Posterior vena cava (tissue), 2 donors: Measurements from ENCODE around the gene CDH23. TPM values are rescaled to one million over a fixed set of nuclear protein-coding genes. Genes with fewer than 3 reads are reported as not detected.

ENCODE experiments used
- DNase-seq: peaks from one replicate; pipeline ENCODE4 v3.0.0-alpha.2; 2020; ENCODE audit warnings: low spot score
- intact Hi-C, 2 donors: fragments of 100-400 bp; cut with DNase I; formaldehyde crosslinking; loops; one replicate each; pipeline versions ENCODE4 v1.14.1 to v1.14.2; 2022 to 2023
- total RNA-seq, 2 donors: library from RNA; stranded (reverse); fragmentation: NEBNext Ultra II Directional; extraction: Animal tissue kit (Norgen Biotek cat#: 25700); gene quantifications; one replicate each; pipeline ENCODE4 v1.2.1, GENCODE V29; 2021
- donor health status: DM: yes; HTN: yes; CAD: no.
- donor health status: DM: yes; HTN: yes; CAD: no.

Gene CDH23
- total RNA-seq, 2 donors from 2014 or later, result 24.5 to 43.0 TPM

DNA sequence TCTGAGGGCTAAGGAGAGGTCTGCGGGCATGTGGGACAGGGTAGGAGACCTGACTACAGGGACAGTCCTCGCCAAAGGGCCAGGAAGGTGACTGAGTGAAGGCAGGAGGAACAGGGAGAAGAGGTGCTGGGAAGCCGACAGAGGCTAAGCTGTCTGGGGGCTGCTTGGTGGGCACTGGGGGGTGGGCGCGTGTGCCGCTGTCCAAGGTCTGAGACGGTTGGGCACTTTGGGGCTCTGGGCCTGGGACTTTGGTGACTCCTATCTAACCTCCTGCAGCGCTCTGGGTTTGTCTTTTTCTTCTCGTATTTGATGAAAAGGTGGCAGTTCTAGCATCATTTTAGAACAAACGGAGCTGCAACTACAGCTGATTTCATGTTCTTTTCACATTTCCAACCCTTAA, 181.3 kb downstream of the CDH23 start:
- intact Hi-C loops, result loop anchor here (10.0 kb wide), 2 partner anchors 243 to 263 kb away; partner anchors contain the start of gene SLC29A3 (in 1 of the 2)
- no peak for DNase-seq

DNA sequence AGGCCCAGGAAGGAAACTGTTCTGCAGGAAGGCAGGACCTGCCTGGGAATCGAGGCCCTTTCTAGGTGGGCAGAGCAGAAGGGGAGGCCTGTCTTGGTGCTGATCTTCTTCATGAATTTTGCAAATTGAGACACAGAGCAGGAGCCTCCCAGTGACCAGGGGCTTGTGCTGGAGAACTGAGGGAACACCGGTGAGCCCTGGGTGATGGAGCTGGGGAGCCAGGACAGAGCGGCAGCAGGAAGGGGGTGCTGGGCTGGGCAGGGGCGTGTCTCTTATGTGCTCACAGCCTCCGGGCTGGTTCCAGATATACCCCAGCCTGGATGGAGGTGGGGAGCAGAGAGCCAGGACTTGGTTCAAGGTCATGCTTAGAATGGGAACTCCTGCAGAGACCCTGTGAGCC, 182.9 kb downstream of the CDH23 start:
- DNase-seq, result no peak
- intact Hi-C loops, result loop anchor here (10.0 kb wide), 2 partner anchors 245 to 265 kb away; partner anchors contain the start of gene SLC29A3 (in 1 of the 2)

DNA sequence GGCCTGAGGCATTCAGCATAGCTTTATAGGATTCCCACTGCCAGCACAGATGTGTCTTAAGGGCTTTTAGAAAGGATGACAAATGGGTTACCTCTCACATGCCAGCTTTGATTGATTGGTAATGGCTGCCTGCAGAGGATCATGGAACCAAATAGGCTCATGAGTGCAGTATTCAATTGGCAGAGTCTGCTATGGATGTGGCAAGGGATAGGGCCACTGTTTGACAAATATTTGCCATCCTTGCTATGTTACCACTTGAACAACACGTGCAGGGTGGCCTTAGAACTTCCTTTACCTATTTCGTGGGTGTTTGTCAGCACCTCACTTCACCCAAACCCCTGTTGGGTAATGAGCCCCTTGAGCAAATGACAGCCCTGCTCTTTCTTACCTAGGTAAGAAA, 183.7 kb downstream of the CDH23 start:
- intact Hi-C loops, result no loop called here
- no peak for DNase-seq

DNA sequence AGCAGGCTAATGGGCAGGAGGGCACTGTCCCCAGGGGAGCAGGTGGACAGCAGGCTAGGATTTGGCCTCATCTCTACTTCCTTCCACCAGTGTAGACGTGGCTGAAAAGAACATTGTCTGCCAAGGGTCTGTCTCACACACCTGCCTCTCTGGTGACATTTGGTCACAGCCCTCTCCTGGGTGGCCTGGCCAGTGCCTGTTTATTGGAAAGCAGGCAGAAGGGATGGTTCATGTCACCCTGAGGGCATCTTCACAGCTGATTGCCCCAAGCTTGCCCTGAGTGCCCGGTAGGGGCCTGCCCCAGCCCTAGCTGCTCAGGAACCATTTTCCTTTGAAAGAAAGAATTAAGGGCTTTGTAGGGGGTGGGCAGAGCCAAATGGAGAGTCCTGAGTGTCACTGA, 184.2 kb downstream of the CDH23 start:
- intact Hi-C loops, result no loop called here

DNA sequence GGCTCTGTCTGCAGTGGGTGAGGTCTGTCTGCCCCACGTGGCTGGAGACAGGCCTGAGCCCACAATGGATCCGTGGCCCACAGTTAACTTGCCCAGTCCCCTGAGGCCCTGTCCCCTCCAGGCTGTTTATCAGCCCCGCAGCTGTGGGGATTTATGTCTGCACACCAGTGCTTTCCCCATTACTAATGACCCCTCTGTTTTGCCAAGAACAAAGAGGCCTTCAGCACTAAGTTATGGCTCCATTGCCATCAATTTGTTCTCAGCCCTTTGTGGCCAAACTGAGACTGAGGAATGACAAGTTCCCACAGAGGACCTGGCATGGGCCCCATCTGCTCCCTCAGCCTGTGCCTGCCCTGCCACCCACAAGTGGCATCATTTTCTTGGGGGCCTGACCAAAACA, 184.7 kb downstream of the CDH23 start:
- intact Hi-C loops, result no loop called here
- no peak for DNase-seq

More for the DNA sequence above, 184.2 kb downstream of the CDH23 start:
- DNase-seq, result no peak

DNA sequence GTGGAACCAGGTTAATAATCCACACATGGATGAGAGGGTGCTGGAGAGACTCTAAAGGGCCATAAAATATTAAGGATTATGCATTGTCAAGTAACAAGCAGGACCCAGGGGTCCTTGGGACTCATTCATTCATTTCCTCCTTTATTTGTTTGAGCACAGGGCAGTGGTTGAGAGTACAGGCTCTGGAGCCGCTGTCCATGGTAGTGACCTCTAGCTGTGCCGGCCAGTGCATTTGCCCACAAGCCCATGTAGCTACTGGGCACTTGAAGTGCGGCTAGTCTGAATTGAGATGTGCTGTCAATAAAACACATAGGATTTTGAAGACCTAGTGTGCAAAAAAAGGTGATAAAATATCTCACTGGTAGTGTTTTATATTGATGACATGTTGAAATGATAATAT, 185.3 kb downstream of the CDH23 start:
- intact Hi-C loops, result no loop called here

DNA sequence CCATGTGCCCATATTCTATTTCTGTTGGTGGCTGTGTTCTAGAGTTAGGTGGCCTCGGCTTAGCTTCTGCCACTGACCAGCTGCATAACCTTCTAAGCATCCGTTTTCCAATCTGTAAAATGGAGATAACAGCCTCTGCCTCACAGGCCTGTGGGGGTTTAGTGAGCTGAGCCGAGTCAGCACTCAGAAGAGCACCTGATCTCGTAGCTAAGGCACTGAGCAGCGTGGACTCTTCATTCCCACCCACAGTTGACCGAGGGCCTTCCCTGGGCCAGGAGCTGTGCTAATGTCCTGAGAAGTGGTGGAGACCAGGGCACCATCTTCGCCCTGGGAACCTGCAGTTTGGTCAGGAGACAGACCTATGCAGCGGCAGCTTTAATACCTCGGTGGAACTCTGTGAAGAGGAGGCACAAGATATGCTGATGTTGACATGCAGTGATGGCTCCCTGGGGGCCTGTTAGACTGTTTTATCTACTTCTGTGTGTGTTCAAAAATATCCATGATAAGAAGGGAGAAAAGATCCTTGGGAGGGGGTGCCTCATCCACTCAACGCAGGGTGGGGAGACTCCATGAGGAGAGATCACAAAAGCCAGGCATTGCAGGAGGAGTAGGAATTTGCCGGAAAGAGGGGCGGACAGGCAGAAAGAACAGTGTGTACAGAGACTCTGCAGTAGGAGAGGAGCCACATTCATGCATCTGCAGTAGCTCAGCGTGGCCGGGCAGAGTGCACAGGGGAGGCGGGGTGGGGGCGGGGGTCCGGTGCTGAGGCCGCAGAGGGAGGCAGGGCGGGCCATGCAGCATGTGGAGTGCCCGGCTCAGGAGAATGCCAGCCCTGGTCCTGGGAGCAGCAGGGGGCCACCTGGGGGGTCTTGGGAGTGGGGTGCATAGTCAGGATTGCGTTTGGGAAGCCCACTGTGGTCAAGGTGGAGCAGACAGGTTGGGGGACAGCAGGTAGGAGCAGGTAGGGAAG, 186.1 kb downstream of the CDH23 start:
- no peak for DNase-seq
- intact Hi-C loops, result no loop called here

More for the DNA sequence above, 185.3 kb downstream of the CDH23 start:
- DNase-seq, result no peak

DNA sequence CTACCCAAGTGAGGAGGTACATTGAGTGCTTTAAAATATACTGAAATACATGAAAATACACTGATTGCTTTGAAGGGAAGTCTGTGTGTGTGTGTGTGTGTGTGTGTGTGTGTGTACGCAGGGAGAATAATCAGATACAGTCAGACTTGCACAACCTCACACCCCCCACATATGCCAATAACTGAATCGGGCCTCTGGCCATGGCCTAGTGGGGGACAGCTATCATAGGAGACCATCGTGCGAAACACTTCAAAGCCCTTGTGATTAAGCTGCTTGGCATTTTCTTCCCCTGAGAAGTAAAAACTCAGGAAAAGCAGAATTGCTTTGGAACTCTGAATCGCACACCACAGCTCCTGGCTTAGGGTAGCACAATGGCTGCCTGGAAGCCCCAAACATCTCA, 187.7 kb downstream of the CDH23 start:
- intact Hi-C loops, result no loop called here
- DNase-seq, result no peak

DNA sequence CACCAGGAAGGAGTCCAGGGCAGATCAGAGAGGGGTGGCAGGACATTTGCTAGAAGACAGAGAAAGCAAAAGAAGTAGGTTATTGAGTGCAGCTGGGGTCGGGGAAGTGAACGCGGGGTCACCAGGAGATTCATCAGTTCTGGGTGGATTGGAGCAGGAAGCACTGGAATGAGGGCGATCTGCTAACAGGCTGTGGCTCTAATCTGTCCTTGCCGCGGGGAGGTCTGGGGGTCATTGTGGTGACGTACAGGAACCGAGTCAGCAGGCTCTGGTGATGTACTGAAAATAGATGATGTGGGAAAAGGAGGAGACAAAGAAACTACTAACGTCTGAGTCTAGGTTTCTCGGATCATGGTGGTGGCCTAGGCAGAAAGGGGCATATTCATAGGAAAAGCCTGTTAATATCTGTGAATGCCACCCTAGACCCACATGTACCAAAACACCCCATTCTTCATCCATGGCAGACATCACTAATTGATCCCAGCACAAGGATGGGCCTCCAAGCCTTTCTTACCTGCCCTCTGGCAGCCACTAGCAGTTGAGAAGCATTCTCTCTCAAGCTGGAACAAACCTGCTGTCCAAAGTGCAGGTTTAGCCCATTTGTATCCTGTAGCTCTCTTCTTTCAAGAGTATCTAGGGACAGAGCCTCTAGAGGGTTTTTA, 188.3 kb downstream of the CDH23 start:
- DNase-seq, result no peak
- intact Hi-C loops, result no loop called here

DNA sequence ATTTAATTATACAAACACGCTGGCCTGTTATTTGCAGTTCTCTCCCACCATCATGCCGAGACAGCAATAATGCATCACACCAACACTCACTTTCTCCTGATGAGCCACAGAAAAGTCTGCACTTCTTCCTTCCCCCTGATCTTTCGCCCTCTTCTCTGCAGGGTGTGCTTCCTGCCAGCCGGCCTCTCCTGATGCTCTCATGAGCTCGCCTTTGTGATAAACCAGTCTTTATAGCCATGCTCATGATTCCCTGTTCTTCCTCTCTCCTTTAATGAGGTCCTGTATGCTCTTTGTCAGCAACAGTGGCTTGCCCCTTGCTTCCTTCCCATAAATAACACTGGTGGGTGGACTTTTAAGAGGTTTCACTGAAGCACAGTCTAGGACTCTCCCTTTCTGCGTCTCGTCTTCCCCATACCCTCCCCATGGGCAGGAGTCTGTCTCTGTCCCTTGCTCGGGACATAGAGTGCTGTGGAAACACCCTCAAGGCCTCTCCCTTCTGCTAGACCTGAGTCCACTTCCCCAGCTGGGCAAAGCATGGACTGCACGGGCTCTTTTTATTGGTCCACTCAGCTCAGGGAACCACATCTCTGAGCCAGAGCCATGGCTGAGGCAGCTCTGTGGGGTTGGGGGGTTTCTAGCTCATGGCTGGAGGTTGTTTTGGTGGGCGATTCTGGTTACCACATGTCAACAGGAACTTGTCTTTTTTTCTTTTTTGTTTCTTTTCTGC, 189.0 kb downstream of the CDH23 start:
- intact Hi-C loops, result no loop called here
- DNase-seq, result no peak

DNA sequence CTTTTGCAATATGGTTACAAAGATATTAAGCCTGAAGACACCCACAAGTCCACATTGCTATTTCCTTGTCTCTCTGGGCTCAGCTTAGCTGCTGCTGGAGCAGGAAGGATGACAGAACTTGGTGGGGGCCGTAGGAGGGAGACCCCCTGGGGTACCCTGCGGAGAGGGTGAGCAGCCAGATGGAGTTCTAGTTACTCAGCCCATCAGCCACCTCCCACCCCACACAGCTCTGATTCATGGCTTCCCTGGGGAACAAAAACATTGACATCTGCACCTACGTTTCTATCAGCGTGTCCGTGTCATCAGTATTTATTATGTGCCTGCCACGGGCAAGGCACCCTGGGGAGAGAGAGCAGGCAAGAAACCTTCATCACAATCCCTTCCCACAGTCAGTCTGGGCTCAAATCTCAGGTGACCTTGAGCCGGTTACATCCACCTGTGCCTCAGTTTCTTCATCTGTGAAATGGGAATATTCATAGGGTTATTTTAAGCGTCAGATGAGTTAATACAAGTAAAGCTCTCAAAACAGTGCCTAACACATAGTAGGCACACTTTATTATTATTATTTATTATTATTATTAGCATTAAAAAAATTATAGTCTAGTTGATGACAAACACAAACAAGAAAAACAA, 191.3 kb downstream of the CDH23 start:
- intact Hi-C loops, result no loop called here
- no peak for DNase-seq

DNA sequence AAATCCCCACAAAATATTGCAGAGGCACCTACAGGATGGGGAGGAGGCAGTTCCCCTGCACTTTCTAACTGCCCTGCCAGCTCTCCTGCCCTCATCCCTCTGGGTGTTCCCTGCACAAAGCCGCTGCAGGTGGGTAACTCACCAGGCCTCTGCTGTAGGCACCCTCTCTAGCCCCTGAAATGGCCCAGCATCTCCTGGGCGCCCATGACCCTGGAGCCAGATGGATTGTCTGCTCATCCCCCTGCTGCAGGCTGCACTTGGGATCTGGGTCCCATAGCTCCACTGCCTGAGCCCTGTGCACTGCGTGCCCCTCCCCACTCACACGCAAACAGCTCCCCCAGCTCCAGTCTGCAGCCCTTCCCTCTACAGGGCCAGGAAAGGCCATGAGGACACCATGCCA, 192.0 kb downstream of the CDH23 start:
- no peak for DNase-seq
- intact Hi-C loops, result no loop called here

DNA sequence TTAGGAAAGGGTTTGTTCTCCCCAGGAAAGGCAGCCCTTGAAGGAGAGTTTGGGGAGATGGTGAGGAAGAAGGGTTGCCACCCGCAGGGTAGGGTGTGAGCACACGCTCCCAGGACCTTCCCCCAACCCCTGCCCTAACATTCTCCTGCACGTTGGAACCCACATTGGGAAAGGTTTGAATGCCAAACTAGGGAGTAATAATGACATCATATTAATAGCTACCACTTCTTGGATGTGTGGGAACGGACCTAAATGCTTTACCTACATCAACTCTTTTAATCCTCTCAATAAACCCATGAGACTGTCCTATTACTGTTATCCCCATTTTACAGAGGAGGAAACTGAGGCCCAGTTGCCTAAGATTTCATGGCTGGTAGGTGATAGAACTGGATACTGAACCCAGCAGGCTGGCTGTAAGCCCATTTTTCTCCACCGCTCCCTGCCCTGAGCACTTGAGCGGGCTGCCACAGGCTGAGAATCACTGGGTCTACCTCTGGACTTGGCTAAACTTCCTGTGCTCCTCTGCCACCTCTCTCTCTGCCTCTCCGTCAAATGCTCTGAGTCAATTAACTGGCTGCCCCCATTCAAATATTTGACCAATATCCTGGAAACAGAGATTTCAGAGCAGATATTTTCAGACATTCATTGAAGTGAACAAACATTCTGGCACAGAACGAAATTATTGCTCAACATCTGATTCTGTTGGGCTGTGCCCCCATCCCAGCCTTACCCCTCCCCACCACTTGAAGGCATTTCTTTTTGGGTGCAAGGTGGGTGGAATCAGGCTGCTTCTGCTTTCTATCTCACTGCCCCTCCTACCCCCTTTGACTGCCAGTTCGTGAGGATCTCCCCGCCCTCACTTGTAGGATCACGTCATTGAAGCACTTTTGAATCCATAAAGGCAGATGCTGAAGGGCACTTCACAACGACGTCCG, 193.2 kb downstream of the CDH23 start:
- intact Hi-C loops, result loop anchor here in 1 of 2 donors (5.0 kb wide), 1 partner anchor 482 kb away; no protein-coding TSS in a partner anchor
- DNase-seq, result no peak

DNA sequence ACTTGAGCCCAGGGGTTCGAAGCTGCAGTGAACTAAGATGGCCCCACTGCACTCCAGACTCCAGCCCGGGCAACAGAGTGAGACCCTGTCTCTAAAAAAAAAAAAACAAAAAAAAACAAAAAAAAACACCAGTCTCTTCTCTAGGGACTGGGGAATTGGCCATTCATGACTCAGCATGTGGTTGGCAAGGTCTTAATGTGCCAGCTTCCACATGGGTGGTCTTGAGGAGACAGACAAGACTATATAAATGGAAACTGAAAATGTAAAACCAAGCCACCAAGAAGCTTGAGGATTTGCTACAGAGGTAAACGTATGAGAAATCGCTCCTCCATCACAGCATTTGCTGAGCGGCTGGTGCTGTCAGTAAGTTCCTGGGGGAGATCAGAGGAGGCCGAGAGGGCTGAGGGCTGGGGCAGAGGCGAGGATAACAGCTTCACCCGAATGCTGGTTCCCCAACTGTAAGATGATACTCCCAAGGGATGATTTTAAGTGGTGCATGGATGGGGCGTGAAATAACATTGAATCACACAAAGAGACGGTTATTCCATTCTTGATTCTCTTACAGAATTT, 194.1 kb downstream of the CDH23 start:
- no peak for DNase-seq
- intact Hi-C loops, result loop anchor here in 1 of 2 donors (5.0 kb wide), 1 partner anchor 481 kb away; no protein-coding TSS in a partner anchor

DNA sequence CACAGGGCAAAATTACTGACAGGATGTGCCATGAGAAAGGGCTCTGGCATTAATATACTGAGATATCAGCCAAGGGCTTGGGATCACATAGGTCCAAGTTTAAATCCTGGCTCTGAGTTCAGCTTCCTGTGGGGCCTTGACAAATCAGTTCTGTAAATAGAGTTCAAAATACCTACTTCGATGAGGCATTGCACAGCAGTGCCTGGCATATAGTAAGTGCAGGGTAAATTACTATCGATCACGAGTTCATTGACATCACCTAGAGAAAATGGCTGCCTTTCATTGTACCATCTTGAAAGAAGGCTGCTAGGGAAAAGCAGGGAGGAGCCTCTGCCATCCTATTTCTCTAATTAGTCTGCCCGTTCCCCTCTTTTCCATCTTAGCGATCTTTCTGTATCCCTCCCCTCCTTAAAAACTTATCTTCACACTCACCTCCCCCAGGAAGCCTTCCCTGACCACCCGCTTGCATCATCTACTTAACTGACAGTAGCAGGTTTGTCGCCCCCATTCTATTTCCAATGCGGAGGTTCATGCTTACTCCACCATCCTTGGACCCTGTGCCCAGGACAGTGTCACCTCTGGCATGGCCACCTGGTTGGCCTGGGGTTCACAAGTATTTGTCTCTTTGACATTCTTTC, 198.3 kb downstream of the CDH23 start:
- intact Hi-C loops, result loop anchor here in 1 of 2 donors (5.0 kb wide), 1 partner anchor 477 kb away; no protein-coding TSS in a partner anchor
- DNase-seq, result no peak

DNA sequence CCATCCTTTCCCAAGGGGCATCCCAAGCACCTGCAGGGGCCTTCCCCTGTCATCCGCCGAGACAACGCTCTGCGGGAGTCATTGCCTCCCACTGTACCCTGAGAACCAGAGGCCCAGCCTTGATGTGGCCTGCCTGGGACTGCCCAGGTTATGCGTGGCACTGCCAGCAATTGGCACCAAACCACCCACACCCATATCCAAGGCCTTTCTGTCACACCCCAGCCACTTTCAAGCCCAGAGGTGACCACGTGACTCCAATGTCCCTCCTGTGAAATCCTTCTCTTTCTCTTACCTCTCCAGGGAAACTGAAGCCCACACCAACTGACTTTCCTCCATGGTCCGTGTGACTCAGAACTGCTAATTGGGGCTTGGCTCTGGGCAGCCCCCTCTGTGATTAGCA, 198.9 kb downstream of the CDH23 start:
- intact Hi-C loops, result no loop called here

DNA sequence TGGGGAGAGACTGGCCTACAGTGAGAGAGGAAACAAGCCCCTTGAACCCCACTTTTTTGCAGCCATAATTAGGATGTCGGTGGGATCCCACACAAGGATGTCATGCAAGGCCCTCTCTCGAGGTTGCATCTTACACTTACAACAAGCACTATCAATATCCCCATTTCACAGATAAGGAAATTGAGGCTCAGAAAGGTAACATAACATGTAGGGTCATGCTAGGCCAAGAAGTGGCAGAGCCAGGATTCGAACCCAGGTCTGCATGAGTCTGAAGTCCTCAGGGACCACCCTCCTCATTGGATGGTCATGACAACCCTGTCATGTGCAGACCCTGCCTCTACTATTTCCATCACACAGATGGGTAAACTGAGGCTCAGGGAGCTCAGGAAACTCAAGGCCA, 199.4 kb downstream of the CDH23 start:
- DNase-seq, result no peak
- intact Hi-C loops, result no loop called here

More for the DNA sequence above, 198.9 kb downstream of the CDH23 start:
- no peak for DNase-seq
